Fibroblast of lung (primary cell): ENCODE measurements around the gene IFI44L. TPM values are rescaled to one million over a fixed set of nuclear protein-coding genes. Genes with fewer than 3 reads are reported as not detected.
A peak's percentile ranks its signal among the peaks of the same experiment; 100 is the strongest.

ENCODE experiments used
- DNase-seq, 2 donors: peaks; one replicate each; pipeline versions ENCODE4 v3.0.0 to v3.0.0-alpha.2; 2010; ENCODE audit warnings: low read depth in 2 of 2
- H2AFZ ChIP-seq: 2 replicates; pipeline ENCODE4 v1.5.1; 2012; ENCODE audit warnings: low read length, control low read depth, inconsistent platforms
- H3K27ac ChIP-seq: 2 replicates; pipeline ENCODE4 v1.5.1; 2011; ENCODE audit warnings: low read length, control low read depth; ENCODE audit not compliant: insufficient read depth
- H3K27me3 ChIP-seq: 2 replicates; pipeline ENCODE4 v1.5.1; 2011; ENCODE audit warnings: mild to moderate bottlenecking, low read length; ENCODE audit not compliant: control insufficient read depth, insufficient read depth
- H3K36me3 ChIP-seq: 2 replicates; pipeline ENCODE4 v1.5.1; 2011; ENCODE audit warnings: low read length; ENCODE audit not compliant: control insufficient read depth, insufficient read depth
- H3K4me1 ChIP-seq: 2 replicates; pipeline ENCODE4 v1.5.1; 2011; ENCODE audit warnings: low read length; ENCODE audit not compliant: control insufficient read depth, insufficient read depth; ENCODE audit errors: extremely low read depth
- H3K4me2 ChIP-seq: 2 replicates; pipeline ENCODE4 v1.5.1; 2011; ENCODE audit warnings: low read length, control low read depth; ENCODE audit not compliant: insufficient read depth; ENCODE audit errors: extremely low read depth
- H3K4me3 ChIP-seq, 4 experiments: fragments of 200-600 bp in 1 of 4; sonication (generic) in 1 of 4; replicated peaks in 1 of 4; 2 replicates each; pipeline ENCODE4 v1.5.1; 2011 to 2016; ENCODE audit warnings: low read length in 4 of 4, low read depth in 3 of 4, mild to moderate bottlenecking in 3 of 4, control low read depth in 2 of 4, inconsistent platforms in 1 of 4, mixed read lengths in 1 of 4; ENCODE audit not compliant: insufficient read depth in 1 of 4; ENCODE audit errors: control extremely low read depth in 1 of 4
- H3K79me2 ChIP-seq: 2 replicates; pipeline ENCODE4 v1.5.1; 2012; ENCODE audit warnings: mild to moderate bottlenecking, low read length, inconsistent platforms; ENCODE audit not compliant: control insufficient read depth, insufficient read depth
- H3K9ac ChIP-seq: 2 replicates; pipeline ENCODE4 v1.5.1; 2011; ENCODE audit warnings: mild to moderate bottlenecking, low read length, control low read depth; ENCODE audit not compliant: insufficient read depth
- H3K9me3 ChIP-seq: 2 replicates; pipeline ENCODE4 v1.5.1; 2012; ENCODE audit warnings: low read depth, low read length; ENCODE audit not compliant: control insufficient read depth, insufficient read depth
- H4K20me1 ChIP-seq: 2 replicates; pipeline ENCODE4 v1.5.1; 2011; ENCODE audit warnings: low read length; ENCODE audit not compliant: control insufficient read depth, insufficient read depth; ENCODE audit errors: extremely low read depth
- EZH2 ChIP-seq: IDR thresholded peaks from 2 replicates; pipeline ENCODE4 v1.5.1; 2012; ENCODE audit warnings: low read length, control low read depth, mild to moderate bottlenecking; ENCODE audit errors: missing control alignments
- polyA plus RNA-seq, 2 donors: library from polyadenylated mRNA; depleted of rRNA in 1 of 2; stranded (reverse) in 1 of 2; unstranded in 1 of 2; fragments of >200 nt; gene quantifications; 2 replicates each; pipeline ENCODE4 v1.2.1, GENCODE V29; 2011 to 2012; ENCODE audit warnings: missing spikeins in 1 of 2
- total RNA-seq: library from RNA; depleted of rRNA; stranded (reverse); fragments of >200 nt; gene quantifications from 2 replicates; pipeline ENCODE4 v1.2.1, GENCODE V29; 2014
- TF ChIP-seq, protein P1 (sequence below), 2 donors: IDR thresholded peaks in 1 of 2; conservative IDR thresholded peaks in 1 of 2; 1 replicate in 1 of 2; 2 replicates in 1 of 2; pipeline ENCODE4 v1.5.1; 2011 to 2012; ENCODE audit warnings: low read length in 2 of 2, control low read depth in 1 of 2, inconsistent platforms in 1 of 2, low read depth in 1 of 2, mild to moderate bottlenecking in 1 of 2

The IFI44L gene
- total and polyA plus RNA-seq, 2 donors (not counting 1 experiment from before 2014, with no cell fraction given) = 0.59 to 2.1 TPM

DNA sequence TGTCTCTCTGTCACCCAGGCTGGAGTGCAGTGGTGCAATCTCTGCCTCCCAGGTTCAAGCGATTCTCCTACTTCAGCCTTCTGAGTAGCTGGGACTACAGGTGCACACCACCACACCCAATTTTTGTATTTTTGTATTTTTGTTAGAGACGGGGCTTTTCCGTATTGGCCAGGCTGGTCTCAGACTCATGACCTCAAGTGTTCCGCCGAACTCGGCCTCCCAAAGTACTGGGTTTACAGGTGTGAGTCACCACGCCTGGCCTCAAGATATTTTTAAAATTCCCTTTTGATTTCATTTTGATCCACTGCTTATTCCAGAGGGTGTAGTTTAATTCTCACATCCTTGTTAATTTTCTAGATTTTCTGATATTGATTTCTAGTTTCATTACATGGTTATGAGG, 3.8 kb downstream of the IFI44L start:
- no peak overlapping the region for H3K4me3 ChIP-seq
- no peak overlapping the region for H3K27ac ChIP-seq
- H3K79me2 ChIP-seq = no peaks in the 10 kb centered on the region
- H2AFZ ChIP-seq = no peak overlapping the region
- DNase-seq = no peak
- no peaks in the 10 kb centered on the region for H4K20me1 ChIP-seq
- no peaks in the 10 kb centered on the region for H3K4me1 ChIP-seq
- H3K36me3 ChIP-seq = no peaks in the 10 kb centered on the region
- no peak overlapping the region for H3K4me2 ChIP-seq
- no peaks in the 10 kb centered on the region for H3K9me3 ChIP-seq
- H3K9ac ChIP-seq = no peak overlapping the region
- H3K27me3 ChIP-seq = no peaks in the 10 kb centered on the region
- TF ChIP-seq EZH2 = no peak
- TF ChIP-seq, protein P1, sequence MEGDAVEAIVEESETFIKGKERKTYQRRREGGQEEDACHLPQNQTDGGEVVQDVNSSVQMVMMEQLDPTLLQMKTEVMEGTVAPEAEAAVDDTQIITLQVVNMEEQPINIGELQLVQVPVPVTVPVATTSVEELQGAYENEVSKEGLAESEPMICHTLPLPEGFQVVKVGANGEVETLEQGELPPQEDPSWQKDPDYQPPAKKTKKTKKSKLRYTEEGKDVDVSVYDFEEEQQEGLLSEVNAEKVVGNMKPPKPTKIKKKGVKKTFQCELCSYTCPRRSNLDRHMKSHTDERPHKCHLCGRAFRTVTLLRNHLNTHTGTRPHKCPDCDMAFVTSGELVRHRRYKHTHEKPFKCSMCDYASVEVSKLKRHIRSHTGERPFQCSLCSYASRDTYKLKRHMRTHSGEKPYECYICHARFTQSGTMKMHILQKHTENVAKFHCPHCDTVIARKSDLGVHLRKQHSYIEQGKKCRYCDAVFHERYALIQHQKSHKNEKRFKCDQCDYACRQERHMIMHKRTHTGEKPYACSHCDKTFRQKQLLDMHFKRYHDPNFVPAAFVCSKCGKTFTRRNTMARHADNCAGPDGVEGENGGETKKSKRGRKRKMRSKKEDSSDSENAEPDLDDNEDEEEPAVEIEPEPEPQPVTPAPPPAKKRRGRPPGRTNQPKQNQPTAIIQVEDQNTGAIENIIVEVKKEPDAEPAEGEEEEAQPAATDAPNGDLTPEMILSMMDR (conservative IDR thresholded peaks at IDR 0.05 in 1 of 2, IDR thresholded peaks at IDR 0.05 in 1 of 2; ENCODE audit: low read depth in 1 of 2, low read length in 2 of 2) = no peak

DNA sequence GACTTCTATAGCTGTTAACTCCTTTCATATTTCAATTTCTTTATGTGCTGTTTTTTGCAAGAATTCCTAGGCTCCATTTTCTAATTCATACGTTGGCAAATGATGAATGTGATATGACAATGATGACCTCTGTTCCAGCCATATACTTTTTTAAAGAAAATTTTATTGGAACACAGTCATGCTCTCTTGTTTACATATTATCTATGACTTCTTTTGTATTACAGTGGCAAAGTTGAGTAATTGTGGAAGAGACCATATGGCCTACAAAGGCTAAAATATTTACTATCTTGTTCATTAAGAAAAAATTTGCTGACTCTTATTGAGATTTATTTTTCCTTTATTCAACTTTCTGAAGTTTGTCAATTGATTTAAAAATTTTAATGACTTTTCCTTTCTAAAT, 7.1 kb downstream of the IFI44L start:
- no peak overlapping the region for H3K9ac ChIP-seq
- TF ChIP-seq, protein P1 (conservative IDR thresholded peaks at IDR 0.05 in 1 of 2, IDR thresholded peaks at IDR 0.05 in 1 of 2; ENCODE audit: low read depth in 1 of 2, low read length in 2 of 2) = no peak
- no peak for TF ChIP-seq EZH2
- DNase-seq = peak; percentile 31 to 37

DNA sequence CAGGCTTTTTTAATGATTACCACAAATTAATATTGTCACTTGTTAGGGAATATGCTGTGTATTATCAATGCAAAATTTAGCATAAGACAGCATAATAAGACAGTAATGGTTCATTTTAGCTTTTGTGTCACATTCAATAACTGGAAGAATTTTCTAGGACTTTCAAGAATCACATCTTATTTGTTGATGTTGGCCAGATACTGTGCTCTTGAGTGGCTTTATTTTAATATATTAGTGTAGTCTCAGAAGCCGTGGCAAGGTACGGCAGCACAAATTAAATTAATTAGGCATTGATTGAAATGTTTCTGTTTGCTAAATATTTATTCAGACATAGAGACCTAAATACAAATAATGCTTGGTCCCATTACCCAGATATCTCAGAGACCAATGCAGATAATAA, 10.4 kb downstream of the IFI44L start:
- H3K4me3 ChIP-seq = no peak overlapping the region
- H3K4me1 ChIP-seq = no peaks in the 10 kb centered on the region
- H3K36me3 ChIP-seq = no peaks in the 10 kb centered on the region
- H3K79me2 ChIP-seq = no peaks in the 10 kb centered on the region
- H3K4me2 ChIP-seq = no peak overlapping the region
- TF ChIP-seq, protein P1 (conservative IDR thresholded peaks at IDR 0.05 in 1 of 2, IDR thresholded peaks at IDR 0.05 in 1 of 2; ENCODE audit: low read depth in 1 of 2, low read length in 2 of 2) = no peak
- TF ChIP-seq EZH2 = no peak
- no peak overlapping the region for H3K9ac ChIP-seq
- no peak overlapping the region for H2AFZ ChIP-seq
- no peaks in the 10 kb centered on the region for H3K27me3 ChIP-seq
- H3K9me3 ChIP-seq = no peaks in the 10 kb centered on the region
- H4K20me1 ChIP-seq = no peaks in the 10 kb centered on the region
- DNase-seq = no peak
- no peak overlapping the region for H3K27ac ChIP-seq

More for the DNA sequence above, 7.1 kb downstream of the IFI44L start:
- Histone ChIP-seq H3K9me3 (no peaks in the 10 kb centered on the region), H4K20me1 (no peaks in the 10 kb centered on the region), H3K4me1 (no peaks in the 10 kb centered on the region), H2AFZ (no peak overlapping the region), H3K27me3 (no peaks in the 10 kb centered on the region), H3K27ac (no peak overlapping the region), H3K79me2 (no peaks in the 10 kb centered on the region), H3K4me2 (no peak overlapping the region), H3K36me3 (no peaks in the 10 kb centered on the region), H3K4me3 (no peak overlapping the region)
